ENCODE measurements around the gene DICER1.
"Not testable (repeated sequence)": the region's sequence is repeated elsewhere in the genome, so short reads cannot be mapped to it uniquely, and the experiment has no call there.

DICER1 gene

DNA sequence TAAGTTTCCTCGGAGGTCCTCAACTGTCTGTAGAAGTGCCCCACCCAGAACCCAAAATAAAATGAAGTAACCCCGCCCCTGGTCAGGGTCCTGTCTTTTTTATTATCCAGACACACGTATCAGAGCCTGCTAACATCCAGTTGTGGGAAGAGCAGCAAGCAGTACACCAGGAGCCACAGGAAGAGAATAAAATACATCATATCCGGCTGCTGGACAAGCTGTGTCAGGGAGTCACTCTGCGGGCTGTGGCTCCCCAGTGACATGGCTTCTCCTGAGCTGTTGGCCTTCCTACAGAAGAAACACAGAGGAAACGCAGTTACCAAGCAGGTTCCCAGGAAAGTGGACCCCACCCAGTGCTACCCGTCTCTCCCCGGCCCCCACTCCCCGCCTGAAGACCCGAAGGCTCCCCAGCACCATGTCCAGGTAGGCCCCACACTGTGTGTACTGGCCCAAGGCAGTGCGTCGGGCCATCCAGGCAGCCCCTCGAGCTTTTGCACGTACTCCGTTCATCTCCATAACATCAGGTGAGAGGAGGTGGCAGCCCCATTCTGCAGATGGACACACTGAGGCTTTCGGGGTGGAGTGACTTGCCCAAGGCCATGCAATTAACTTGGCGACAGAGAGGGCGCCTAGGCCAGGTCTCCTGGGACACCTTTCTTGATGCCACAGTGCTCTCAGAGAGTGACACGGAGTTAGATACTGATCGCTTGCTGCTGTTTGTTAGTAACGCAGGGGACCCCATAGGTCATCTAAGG, 34.3 kb upstream of the DICER1 start:
- H3K4me3 Mint-ChIP-seq, result no peak overlapping the region
- peaks cover 1% of the 10 kb centered on the region for H3K27me3 Mint-ChIP-seq
- H3K4me1 Mint-ChIP-seq, result no peaks in the 10 kb centered on the region
- no peak overlapping the region for H3K27ac Mint-ChIP-seq
- no peaks in the 10 kb centered on the region for H3K36me3 Mint-ChIP-seq
- H3K9me3 Mint-ChIP-seq, result peaks cover 7% of the 10 kb centered on the region

DNA sequence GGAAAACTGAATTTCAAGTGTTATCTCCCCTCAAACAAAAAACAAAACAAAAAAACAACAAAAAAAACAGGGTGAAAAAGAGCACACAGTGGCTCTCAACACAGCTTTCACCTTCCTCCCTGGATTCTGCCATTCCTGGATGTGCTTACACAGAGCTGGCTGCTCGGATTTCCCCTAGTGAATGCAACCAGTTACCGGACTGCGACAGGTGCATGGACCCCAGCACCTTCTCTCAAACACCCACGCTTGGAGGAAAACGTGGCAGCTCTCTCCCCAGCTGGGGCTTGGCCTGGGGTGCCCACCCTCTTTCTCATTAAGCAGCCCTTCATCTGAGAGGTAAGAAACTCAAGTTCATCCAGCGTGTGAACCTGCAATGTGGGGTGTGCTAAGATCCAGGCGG, 33.5 kb upstream of the DICER1 start:
- H3K9me3 Mint-ChIP-seq, result peaks cover 7% of the 10 kb centered on the region
- H3K36me3 Mint-ChIP-seq, result no peaks in the 10 kb centered on the region
- no peaks in the 10 kb centered on the region for H3K4me1 Mint-ChIP-seq
- no peak overlapping the region for H3K4me3 Mint-ChIP-seq
- peaks cover under 1% of the 10 kb centered on the region for H3K27me3 Mint-ChIP-seq
- H3K27ac Mint-ChIP-seq, result no peak overlapping the region

DNA sequence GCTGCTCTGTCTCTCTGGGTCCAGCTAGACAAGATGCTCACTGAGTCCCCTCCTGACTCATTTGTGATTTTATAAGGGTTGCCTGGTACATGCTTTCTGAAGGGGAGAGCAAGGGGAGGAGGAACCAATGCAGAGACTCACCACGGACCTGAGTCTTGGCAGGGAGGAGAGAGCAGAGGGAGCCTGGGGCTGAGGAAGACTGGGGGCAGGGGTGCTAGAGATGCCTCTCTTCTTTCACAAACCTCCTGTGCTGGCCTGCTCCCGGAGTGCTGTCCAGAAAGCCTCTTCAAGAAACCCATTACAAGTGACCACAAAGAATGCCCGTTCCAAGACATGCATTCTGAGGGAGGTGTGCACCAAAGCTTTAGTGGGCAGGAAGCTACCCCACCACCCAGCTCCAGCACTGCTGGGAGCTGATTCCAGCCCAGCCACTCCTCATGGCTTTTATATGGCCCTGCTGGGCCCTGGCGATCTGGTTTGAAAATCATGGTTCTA, 33.1 kb upstream of the DICER1 start:
- Mint-ChIP-seq H3K9me3 (peaks cover 7% of the 10 kb centered on the region), H3K4me3 (no peak overlapping the region), H3K27me3 (peaks cover 3% of the 10 kb centered on the region), H3K27ac (no peak overlapping the region), H3K36me3 (no peaks in the 10 kb centered on the region), H3K4me1 (peaks cover 2% of the 10 kb centered on the region)

DNA sequence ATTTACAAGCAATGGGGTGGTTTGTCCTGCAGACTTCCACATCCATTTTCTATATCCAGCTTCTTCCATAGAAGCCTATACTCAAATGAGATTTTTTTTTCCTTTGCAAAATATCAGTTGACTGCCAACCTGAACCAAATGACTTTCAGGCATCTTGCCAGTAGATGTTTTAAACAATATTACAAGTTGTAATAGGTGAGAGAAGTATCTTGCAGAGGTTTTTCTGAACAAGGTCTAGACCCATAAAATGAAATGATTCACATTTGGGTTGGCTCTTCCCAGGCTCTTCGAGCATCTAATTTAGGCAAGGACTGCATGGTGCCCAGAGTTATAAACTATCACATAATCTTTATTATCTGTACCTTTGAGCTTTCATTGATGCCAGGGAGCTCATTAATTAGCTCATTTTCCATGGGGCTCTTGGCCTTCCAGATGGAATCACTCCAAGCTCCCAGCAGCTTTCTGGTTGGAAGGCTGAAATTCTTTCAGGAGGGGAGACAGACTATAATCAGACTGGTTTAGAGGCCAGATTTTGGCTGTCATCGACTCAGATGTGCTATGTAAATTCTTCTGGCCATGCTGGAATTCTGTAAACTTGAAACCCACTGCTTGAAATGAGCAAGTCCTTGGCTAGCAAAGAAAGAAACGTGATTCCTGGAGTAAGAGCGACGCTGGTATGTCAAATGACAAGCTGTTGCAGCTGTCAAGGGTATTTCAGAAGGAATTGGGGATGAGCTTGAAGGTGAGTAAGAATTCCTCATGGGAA, 32.2 kb upstream of the DICER1 start:
- Mint-ChIP-seq H3K36me3 (no peaks in the 10 kb centered on the region), H3K27me3 (peaks cover 4% of the 10 kb centered on the region), H3K27ac (no peak overlapping the region), H3K4me3 (no peak overlapping the region), H3K4me1 (peaks cover 3% of the 10 kb centered on the region), H3K9me3 (peaks cover 7% of the 10 kb centered on the region)

DNA sequence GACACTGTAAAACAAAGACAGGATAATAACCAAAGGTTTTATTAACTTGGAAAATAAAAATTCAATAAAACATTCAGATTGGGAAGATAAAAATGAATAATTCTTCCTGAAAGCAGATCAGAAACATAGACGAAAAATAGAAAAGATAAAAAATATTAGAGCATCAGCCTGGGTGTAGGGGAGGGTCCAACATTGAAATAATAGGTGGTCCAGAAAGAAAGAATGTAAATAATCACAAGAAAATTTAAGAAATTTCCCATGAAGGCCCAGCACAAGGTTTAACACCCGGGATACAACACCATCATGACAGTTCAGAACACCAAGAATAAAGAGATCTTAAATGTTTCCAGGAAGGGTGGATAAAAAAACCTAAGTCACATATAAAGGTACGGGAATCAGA, 31.1 kb upstream of the DICER1 start:
- no peak overlapping the region for H3K4me3 Mint-ChIP-seq
- peaks cover 4% of the 10 kb centered on the region for H3K27me3 Mint-ChIP-seq
- no peaks in the 10 kb centered on the region for H3K36me3 Mint-ChIP-seq
- peaks cover 7% of the 10 kb centered on the region for H3K9me3 Mint-ChIP-seq
- H3K27ac Mint-ChIP-seq, result no peak overlapping the region
- H3K4me1 Mint-ChIP-seq, result peaks cover 3% of the 10 kb centered on the region

DNA sequence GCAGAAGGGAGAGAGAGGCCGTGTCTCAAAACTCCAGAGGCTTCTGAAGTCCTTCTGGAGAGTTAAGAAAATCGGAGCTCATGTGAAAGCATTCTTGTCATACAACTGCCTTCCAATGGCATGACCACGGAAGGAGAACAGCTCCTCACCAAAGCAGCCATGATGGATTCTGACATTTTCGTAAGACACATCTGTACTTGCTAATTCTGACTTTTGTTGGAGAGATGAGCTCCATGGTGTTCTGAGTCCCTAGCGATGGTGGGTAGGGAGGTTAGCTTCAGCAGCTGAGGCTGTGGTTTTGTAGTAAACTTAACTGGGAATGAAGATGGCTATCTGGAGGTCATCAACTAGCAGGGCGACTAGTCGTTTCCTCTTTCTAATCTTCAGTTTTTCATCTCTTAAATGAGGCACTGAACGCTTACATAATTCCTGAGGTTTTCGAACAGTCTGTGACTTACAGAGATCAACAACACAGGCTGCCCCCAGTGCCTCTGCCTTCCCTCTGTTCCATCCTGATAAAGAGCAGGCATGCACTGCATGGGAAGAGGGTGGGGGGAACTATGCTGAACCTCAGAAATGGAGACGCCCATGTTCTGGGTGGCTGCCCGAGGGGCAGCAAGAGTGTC, 28.6 kb upstream of the DICER1 start:
- peaks cover 7% of the 10 kb centered on the region for H3K9me3 Mint-ChIP-seq
- no peak overlapping the region for H3K27ac Mint-ChIP-seq
- H3K27me3 Mint-ChIP-seq, result peaks cover 4% of the 10 kb centered on the region
- H3K4me1 Mint-ChIP-seq, result peaks cover 3% of the 10 kb centered on the region
- H3K4me3 Mint-ChIP-seq, result no peak overlapping the region
- peaks cover under 1% of the 10 kb centered on the region for H3K36me3 Mint-ChIP-seq

DNA sequence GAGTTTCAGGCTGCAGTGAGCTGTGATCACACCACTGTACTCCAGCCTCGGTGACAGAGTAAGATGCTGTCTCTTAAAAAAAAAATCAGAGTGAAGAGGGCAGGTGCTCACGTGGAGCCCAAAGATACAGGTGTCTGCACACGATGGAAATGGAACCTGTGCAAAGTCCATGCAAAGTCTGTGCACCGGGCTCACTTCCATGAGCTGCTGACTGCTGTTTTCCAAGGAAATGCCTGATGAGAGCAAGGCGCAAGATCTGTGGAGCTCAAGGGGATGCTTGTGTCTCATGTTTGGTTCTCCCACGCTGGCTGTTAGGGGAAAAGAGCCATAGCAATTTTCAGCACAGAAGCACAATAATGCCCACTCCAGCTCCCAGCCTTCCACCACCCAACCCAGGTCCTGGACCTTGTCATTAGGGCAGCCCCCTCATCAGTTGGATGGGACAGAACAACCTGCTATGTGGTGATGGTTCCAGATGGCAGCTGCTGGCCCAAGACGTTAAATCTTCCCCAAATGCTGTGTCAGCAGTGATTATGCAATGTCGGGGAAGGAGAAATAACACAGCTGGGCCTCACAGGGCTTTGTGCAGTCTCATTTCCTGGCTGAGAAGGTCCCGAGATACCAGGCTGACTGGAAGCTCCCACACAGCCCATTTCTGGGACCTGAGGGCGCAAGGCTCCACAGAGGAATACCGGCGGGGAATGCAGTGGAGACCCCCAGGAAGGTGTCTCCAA, 27.9 kb upstream of the DICER1 start:
- H3K27ac Mint-ChIP-seq, result no peak overlapping the region
- H3K4me1 Mint-ChIP-seq, result peaks cover 3% of the 10 kb centered on the region
- peaks cover 4% of the 10 kb centered on the region for H3K27me3 Mint-ChIP-seq
- H3K4me3 Mint-ChIP-seq, result no peak overlapping the region
- peaks cover 7% of the 10 kb centered on the region for H3K9me3 Mint-ChIP-seq
- peaks cover 5% of the 10 kb centered on the region for H3K36me3 Mint-ChIP-seq

DNA sequence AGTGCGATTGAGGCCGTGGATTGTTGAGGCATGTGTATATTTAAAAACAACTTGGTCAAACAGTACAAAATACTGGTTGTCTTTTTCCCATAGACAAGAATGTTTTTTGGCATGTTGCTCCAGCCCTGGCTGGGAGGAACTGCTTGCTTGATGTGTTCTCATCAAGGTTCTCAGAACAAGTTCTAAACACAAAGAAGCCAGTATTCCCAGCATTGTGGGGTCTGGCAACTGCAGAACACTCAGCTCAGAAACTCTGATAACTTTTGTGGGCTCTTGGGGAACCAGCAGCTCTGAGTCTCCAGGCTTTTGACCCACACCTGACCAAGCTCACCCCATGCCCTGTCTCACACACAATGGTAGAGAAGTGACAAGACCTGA, 27.1 kb upstream of the DICER1 start:
- peaks cover 4% of the 10 kb centered on the region for H3K27me3 Mint-ChIP-seq
- H3K9me3 Mint-ChIP-seq, result peaks cover 7% of the 10 kb centered on the region
- no peak overlapping the region for H3K27ac Mint-ChIP-seq
- H3K36me3 Mint-ChIP-seq, result peaks cover 5% of the 10 kb centered on the region
- H3K4me3 Mint-ChIP-seq, result no peak overlapping the region
- peaks cover 3% of the 10 kb centered on the region for H3K4me1 Mint-ChIP-seq

DNA sequence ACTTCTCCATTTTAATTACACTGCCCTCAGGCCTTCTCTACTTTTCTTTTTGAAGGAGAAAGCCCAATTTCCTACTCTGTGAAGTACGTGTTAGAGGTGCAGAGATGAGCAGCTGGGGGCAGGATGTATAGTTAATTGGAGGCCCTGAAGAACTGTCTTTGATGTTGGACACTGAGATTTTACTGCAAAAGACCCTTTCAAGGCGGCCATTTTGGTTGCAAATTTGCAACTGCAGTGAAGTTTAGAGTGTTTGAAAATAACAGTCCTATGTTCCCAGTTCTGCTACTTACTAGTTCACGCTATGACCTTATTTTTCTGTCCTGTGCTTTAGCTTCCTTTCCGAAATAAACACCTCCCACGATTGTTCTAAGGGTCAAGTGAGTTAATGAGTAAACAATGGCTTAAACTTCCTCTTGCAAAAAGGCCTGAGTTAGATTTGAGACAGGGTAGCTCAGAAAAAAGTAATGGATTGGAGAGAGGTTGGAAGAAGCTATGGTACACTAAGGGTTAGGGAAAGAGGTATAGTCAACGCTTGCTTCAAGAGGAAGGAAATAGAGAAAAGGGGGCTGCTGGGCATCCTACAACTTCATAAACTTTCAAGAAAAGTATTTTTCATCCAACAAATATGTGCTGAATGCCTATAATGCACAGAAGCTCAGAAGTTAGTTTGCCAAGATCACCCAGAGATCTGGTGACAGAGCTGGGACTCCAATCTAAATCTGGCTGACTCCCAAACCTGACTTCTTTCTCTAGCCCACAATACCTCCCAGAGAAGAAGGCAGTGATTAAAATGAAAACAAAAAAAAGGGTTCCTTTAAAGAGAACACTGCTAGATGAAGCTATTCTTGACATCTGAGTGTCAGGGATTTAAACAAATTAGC, 26.4 kb upstream of the DICER1 start:
- H3K9me3 Mint-ChIP-seq, result peaks cover 7% of the 10 kb centered on the region
- H3K27ac Mint-ChIP-seq, result no peak overlapping the region
- H3K27me3 Mint-ChIP-seq, result peaks cover 4% of the 10 kb centered on the region
- peaks cover 5% of the 10 kb centered on the region for H3K36me3 Mint-ChIP-seq
- peaks cover 3% of the 10 kb centered on the region for H3K4me1 Mint-ChIP-seq
- no peak overlapping the region for H3K4me3 Mint-ChIP-seq

DNA sequence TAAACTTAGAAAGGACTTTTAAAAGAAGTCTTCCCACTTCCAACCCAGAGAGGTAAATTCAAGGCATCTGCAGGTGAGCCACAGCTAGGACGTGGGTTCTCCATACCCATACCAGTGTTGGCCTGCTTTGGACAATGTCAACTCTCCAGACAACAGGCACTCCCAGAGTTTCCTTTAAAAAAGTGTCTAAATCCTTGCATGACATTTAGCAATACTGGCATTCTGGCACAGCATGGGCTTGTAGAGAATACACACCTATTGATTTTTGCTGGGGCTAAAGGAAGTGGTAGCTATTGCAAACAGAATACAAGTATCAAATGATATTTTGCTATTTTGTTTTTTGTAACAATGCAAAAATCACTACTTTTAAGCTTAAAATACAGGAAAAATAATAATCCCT, 25.8 kb upstream of the DICER1 start:
- Mint-ChIP-seq H3K36me3 (peaks cover 5% of the 10 kb centered on the region), H3K27ac (no peak overlapping the region), H3K4me1 (peaks cover 3% of the 10 kb centered on the region), H3K9me3 (peaks cover 4% of the 10 kb centered on the region), H3K27me3 (peaks cover 4% of the 10 kb centered on the region), H3K4me3 (no peak overlapping the region)

DNA sequence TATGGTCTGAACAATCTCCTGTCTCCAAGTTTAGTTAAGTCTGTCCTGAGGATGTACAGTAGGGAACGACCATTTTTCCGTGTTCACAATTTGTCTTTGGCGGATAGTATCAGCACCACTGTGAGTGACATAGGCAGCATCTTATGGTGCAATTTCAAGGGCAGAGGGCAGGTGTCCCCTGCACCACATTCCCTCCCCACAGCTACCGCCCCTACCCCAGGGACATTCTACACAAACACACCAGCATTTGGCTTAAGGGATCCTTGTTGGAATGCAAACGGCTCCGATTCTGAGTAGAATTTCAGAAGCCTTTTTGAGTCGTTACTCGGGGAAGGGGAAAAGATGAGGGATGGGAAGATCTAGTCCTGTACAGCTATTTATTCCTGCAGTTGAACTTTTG, 25.1 kb upstream of the DICER1 start:
- no peak overlapping the region for H3K27ac Mint-ChIP-seq
- peaks cover 3% of the 10 kb centered on the region for H3K4me1 Mint-ChIP-seq
- peaks cover 4% of the 10 kb centered on the region for H3K27me3 Mint-ChIP-seq
- peaks cover 5% of the 10 kb centered on the region for H3K36me3 Mint-ChIP-seq
- no peaks in the 10 kb centered on the region for H3K9me3 Mint-ChIP-seq
- no peak overlapping the region for H3K4me3 Mint-ChIP-seq

DNA sequence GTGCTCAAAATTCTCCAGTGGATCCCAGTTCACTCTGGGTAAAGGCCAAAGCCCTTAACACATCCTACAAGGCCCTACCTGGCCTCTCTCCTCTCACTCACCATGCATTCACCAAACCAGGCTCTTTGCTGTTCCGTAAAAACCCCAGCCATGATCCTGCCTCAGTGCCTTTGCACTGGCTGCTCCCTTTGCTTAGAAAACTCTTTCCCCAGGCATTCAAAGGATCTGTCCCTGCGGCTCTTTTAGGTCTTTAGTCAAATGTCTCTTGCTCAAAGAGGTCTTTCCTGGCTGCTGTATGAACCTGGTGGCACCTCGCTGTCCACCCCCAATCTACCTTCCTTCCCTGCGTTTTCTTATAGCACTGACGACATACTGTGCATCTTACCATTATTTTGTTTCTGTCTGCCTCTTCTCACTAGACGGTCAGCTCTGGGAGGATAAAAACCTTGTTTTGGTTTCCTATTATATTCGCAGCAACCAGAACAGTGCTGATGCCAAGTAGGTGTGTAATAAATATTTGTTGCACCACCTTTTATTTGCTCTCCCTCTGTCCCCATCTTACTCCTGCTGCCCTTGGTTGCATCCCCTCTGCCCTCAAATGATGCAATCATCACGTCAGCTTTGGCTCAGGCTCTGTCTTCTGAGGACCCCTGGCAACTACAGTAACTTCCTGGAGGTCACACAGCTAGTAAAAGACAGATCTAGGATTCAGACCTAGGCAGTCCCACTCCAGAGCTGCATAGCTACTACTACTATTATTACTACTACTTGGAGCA, 23.8 kb upstream of the DICER1 start:
- Mint-ChIP-seq H3K9me3 (no peaks in the 10 kb centered on the region), H3K27me3 (peaks cover 4% of the 10 kb centered on the region), H3K36me3 (peaks cover 5% of the 10 kb centered on the region), H3K4me3 (no peak overlapping the region), H3K27ac (no peak overlapping the region), H3K4me1 (peaks cover 3% of the 10 kb centered on the region)

DNA sequence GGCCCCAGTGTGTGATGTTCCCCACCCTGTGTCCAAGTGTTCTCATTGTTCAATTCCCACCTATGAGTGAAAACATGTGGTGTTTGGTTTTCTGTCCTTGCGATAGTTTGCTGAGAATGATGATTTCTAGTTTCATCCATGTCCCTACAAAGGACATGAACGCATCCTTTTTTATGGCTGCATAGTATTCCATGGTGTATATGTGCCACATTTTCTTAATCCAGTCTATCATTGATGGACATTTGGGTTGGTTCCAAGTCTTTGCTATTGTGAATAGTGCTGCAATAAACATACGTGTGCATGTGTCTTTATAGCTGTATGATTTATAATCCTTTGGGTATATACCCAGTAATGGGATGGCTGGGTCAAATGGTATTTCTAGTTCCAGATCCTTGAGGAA, 18.3 kb upstream of the DICER1 start:
- not testable (repeated sequence) for H3K27ac Mint-ChIP-seq, H3K4me3 Mint-ChIP-seq

DNA sequence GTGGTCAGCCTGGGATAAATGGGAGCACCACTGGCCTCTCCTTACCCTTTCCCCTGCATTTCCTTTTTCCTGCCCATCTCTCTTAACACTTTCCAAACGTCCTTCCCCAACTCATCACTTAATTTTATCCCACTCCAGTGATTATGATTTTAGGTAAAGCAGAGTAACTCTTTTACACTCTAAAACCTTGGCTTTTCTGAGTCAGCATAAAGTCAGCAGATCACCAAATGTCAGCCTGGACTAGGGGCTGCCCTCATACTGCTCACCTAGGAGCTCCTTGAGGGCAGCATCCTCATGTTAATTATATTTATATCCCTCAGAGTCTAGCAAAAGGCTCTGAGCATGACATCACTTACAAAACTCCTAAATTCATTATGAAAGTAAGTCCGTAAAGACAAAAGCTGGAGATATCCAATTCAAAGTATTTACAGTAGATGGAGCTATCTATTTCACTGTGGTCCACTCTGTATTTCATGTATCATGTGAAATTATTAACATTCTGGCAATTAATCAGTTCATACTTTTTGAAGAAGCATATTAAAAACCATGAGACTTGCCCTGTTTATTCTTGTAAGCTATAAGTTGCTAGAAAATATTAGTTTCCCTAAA, 17.0 kb upstream of the DICER1 start:
- Mint-ChIP-seq H3K4me1 (no peaks in the 10 kb centered on the region), H3K9me3 (no peaks in the 10 kb centered on the region), H3K4me3 (no peak overlapping the region), H3K27ac (no peak overlapping the region), H3K27me3 (no peaks in the 10 kb centered on the region), H3K36me3 (no peaks in the 10 kb centered on the region)

More for the DNA sequence above, 18.3 kb upstream of the DICER1 start:
- not testable (repeated sequence) for H3K9me3 Mint-ChIP-seq, H3K4me1 Mint-ChIP-seq, H3K27me3 Mint-ChIP-seq, H3K36me3 Mint-ChIP-seq
